ENCODE results near the gene ZNF786. TPM values are rescaled to one million over a fixed set of nuclear protein-coding genes. Genes with fewer than 3 reads are reported as not detected.

Gene ZNF786
- total and polyA plus RNA-seq, 9 of the 15 experiments (the other 6 are each of a cell fraction or from before 2014, with no cell fraction given) = 0.31 to 5.4 (median 3.0) TPM

DNA sequence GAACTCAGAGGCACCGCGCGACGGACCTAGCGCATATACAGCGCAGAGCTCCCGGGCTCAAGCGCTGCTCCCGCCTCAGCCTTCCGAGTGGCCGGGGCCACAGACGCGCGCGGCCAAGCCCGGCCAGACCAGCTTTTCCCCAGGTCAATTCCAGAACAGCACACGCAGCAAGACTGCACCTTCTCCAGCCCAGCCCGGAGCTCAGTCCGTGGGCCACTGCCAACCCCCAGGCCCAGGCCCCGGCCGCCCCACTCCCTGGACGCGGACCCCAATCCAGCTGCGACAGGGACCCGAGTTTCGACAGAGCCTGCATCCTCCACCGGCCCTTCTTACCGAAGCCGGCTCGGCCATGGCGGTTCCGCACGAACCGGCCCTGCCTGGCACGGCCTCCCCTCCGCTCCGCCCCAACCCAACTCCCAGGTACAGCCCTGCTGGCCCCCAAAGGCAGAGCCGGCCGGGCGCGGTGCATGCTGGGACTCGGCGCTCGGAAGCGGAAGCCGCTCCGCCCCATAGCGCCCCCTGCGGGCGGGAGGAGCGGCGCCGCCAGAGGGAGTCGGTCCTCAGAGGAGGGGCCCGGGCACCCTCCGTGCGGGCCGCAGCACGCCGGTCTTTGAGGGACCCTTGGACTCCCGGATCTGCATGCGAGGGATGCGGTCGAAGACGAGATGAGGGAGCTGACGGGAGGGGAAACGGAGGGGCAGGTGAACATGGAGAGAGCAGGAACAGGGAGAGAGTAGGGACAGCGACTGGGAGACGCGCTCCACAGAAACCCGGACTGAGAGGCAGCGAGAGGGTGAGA, 35.5 kb upstream of the ZNF786 start, which contains the start of gene ZNF425 (continued):
- TF ChIP-seq SIRT6 (IDR thresholded peaks at IDR 0.05; ENCODE audit: low read depth, low read length) = no peak
- TF ChIP-seq PTRF (tag; IDR thresholded peaks at IDR 0.05) = no peak
- TF ChIP-seq, protein P1, sequence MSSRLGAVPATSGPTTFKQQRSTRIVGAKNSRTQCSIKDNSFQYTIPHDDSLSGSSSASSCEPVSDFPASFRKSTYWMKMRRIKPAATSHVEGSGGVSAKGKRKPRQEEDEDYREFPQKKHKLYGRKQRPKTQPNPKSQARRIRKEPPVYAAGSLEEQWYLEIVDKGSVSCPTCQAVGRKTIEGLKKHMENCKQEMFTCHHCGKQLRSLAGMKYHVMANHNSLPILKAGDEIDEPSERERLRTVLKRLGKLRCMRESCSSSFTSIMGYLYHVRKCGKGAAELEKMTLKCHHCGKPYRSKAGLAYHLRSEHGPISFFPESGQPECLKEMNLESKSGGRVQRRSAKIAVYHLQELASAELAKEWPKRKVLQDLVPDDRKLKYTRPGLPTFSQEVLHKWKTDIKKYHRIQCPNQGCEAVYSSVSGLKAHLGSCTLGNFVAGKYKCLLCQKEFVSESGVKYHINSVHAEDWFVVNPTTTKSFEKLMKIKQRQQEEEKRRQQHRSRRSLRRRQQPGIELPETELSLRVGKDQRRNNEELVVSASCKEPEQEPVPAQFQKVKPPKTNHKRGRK (tag; IDR thresholded peaks at IDR 0.05) = no peak
- no peak for TF ChIP-seq SRSF9 (IDR thresholded peaks at IDR 0.05; ENCODE audit: borderline replicate concordance, low read depth, low read length)
- TF ChIP-seq ZNF347 (CRISPR knock-in tag; IDR thresholded peaks at IDR 0.05; ENCODE audit: low read depth) = peak; percentile 9; the same call in 1 of the 2 replicates
- TF ChIP-seq ZZZ3 (IDR thresholded peaks at IDR 0.05) = peak; percentile 93
- TF ChIP-seq ZNF224 (CRISPR knock-in tag; IDR thresholded peaks at IDR 0.05) = no peak
- TF ChIP-seq ZNF239 (CRISPR knock-in tag; IDR thresholded peaks at IDR 0.05) = peak; percentile 18
- no peak for TF ChIP-seq ZNF408 (CRISPR knock-in tag; IDR thresholded peaks at IDR 0.05; ENCODE audit: low read depth)
- no peak for TF ChIP-seq ZNF518B (CRISPR knock-in tag; IDR thresholded peaks at IDR 0.05)
- TF ChIP-seq NCOR1 (IDR thresholded peaks at IDR 0.05) = peak; percentile 75
- TF ChIP-seq, protein P2, sequence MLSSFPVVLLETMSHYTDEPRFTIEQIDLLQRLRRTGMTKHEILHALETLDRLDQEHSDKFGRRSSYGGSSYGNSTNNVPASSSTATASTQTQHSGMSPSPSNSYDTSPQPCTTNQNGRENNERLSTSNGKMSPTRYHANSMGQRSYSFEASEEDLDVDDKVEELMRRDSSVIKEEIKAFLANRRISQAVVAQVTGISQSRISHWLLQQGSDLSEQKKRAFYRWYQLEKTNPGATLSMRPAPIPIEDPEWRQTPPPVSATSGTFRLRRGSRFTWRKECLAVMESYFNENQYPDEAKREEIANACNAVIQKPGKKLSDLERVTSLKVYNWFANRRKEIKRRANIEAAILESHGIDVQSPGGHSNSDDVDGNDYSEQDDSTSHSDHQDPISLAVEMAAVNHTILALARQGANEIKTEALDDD (IDR thresholded peaks at IDR 0.05) = no peak
- peak; percentile 67 for TF ChIP-seq ZNF384 (IDR thresholded peaks at IDR 0.05; ENCODE audit: low read depth, low read length)
- no peak; the same call in 1 of the 2 replicates for TF ChIP-seq MCM2 (IDR thresholded peaks at IDR 0.05; ENCODE audit: low read depth)
- no peak; the same call in 1 of the 2 replicates for TF ChIP-seq MIER1 (IDR thresholded peaks at IDR 0.05; ENCODE audit: low read depth)
- TF ChIP-seq CTBP1 (IDR thresholded peaks at IDR 0.05; ENCODE audit: borderline replicate concordance) = peak; percentile 95
- no peak for TF ChIP-seq ZKSCAN3 (CRISPR knock-in tag; IDR thresholded peaks at IDR 0.05)
- TF ChIP-seq, protein P3, sequence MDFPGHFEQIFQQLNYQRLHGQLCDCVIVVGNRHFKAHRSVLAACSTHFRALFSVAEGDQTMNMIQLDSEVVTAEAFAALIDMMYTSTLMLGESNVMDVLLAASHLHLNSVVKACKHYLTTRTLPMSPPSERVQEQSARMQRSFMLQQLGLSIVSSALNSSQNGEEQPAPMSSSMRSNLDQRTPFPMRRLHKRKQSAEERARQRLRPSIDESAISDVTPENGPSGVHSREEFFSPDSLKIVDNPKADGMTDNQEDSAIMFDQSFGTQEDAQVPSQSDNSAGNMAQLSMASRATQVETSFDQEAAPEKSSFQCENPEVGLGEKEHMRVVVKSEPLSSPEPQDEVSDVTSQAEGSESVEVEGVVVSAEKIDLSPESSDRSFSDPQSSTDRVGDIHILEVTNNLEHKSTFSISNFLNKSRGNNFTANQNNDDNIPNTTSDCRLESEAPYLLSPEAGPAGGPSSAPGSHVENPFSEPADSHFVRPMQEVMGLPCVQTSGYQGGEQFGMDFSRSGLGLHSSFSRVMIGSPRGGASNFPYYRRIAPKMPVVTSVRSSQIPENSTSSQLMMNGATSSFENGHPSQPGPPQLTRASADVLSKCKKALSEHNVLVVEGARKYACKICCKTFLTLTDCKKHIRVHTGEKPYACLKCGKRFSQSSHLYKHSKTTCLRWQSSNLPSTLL (IDR thresholded peaks at IDR 0.05) = no peak
- TF ChIP-seq HDAC2 (IDR thresholded peaks at IDR 0.05) = no peak; the same call in 1 of the 2 replicates
